ENCODE results near the gene TAS1R1.
"Not testable (repeated sequence)": the region's sequence is repeated elsewhere in the genome, so short reads cannot be mapped to it uniquely, and the experiment has no call there.

TAS1R1 gene

DNA sequence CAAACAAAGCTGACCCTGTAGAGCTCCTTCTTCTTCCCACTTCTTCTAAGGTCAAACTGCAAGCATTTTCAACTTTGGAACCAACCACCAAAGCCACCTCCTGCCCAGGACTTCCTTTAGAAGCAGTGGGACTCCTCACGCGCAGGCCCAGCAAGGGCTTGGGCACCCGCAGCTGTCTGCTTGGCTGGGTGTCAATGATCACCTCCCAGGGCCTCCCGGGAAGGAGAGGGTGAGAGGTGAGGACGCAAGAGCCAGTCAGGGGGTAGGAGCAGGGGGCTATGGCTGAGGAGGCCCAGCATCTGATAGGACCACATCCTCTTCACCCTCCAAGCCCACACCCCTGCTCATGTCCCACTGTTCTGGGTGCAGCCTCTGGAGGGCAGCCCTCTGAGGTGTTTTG lies 37.3 kb downstream of the TAS1R1 start:
- no peak for DNase-seq

DNA sequence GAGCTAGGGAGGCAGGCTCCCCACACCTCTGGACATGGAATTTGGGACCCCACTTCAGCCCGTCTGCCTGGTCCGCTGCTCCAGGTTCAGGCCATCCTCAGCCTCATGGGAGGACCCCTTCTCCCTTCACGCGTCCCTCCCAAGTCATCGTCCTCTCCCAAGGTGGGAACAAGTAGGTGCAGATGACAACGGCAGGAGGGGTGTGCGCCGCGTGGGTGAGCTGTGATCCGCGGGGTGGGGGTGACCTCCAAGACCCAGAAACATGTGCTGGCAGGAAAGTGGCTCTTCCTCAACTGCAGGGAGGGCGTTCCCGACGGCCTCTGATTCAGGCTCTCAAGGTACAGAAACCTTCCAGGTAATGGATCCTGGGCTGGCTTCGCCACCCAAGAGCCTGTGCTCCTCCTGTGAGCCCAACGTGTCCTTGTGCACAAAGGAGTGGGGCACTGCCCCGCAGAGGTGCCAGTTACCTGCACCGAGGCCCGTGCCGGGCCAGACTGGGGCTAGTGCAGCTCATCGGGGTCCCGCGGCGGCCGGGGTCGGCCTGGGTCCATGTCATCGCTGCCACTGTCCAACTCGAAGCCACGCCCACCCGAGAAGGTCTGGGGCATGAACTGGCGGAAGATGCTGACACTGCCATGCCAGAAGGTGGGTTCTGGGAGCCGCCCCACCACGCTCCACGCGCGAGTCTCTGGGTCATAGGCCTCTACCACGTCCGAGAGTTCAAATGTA lies 37.9 kb downstream of the TAS1R1 start:
- DNase-seq: no peak

DNA sequence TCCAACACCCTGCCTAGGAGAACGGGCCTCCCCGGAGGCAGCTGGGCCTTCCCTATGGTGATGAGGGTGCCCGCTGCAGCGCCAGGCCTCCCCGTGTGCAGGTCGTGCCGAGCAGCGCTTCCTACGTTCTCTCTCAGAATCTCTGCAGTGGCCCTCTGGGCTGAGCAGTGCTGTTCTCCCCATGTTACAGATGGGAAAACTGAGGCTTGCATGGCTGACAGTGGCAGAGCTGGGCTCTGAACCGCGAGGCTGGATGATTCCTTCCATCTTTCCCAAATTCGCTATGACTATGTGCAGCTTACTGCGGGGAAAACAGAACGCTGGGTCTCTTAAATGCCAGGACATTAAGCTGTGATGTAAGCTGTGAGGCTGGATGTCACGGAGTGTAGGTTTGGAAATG lies 38.7 kb downstream of the TAS1R1 start:
- DNase-seq: no peak

DNA sequence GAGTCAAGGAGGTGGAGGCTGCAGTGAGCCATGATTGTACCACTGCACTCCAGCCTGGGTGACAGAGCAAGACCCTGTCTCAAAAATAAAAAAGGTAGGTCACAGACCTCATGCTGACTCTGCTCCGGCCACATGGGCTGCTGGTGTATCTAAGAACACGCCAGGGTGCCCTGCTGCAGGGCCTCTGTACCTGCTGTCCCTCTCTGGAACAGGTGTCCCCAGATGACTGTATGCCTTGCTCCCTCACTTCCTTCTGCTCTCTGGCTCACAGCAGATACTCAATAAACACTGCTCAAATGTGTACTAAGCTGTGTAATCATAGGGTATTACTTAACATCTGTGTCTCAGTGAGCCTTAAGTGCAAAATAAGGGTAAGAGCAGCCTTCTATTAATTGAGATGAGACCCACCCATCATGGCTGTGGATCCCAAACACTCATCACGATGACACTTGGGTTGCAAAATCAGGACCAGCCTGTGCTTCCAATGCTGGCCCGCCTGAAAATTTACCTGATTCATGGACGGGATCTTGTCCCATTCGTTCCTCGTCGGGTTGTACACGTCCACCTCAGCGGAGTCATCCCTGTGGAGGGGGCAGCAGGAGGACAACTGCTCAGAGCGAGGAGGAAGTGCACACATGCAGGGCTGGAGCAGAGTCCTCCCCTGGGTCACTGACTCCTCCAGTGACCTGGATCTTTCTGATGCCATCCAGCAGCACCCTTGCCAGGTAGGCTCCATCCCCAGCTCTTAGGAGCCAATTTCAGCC lies 40.1 kb downstream of the TAS1R1 start:
- no peak for DNase-seq

DNA sequence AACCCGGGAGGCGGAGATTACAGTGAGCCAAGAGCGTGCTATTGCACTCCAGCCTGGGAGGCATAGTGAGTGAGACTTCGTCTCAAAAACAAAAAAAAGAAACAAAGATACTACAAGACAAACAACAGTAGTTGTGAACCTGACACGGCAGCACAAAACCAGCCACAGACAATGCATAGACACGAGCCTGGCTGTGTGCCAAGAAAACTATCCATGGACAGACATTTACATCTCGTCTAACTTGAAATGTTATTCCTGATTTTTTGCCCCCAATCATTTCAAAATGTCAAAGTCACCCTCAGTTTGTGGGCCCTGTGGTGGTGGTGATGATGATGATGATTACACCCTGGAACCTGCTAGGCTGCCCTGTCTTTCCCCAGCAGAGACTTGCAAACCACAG lies 41.2 kb downstream of the TAS1R1 start:
- DNase-seq: no peak

DNA sequence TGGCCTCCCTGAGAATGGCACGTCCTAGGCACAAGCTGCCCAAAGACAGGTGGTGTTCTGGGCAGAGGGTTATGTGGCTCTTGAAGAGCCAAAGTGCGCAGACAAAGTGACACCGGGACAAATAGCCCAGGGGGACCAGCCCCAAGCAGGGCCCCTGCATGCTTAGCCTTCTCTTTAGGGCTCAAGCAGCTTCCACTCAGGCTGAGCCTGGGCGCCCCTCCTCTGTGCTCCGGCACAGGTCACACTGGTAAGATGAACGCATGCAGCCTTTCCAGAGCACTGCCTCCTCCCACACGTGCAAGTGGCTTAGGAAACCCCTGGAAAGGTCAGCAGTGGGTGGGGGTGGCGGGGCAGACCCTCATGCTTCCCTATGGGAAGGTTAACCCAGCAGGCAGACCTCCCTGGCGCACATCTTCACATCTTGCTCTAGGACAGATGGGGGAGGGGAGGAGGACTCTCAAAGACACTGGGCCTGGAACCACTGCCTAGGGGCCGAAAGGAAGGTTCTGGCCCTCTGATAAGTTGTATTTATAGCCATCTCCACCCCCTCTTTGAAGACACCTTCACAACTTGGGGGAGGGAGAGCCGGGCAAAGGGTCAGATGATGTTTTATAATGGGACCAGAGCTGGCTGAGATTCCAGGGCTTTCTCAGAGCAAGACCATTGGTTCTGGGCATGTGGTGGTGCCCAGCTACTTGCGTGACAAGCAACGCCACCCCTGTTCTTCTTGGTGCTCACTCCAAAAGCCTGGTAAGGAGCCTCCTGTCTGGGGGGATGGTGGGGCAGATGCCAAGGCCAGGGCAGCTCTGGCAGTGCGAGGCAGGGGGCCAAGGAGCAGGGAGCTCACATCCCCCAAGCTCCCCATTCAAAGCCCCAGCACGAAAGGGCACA lies 42.0 kb downstream of the TAS1R1 start:
- no peak for DNase-seq

DNA sequence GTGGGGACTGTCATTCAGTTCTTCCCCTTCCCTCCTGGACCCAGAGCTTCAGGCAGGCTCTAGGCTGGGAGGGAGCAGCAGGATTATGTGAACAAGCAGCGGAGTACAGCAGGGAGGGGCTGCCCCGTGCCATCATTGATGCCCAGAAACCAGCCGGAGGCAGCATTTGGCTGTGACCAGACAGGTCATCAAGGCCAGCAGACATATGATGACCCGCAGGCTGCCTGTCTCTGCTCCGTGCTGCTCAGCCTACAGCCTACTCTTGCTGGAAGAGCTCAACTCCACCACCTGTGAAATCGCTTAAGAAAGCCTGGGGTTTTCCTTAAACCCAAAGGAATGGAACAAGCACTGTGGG lies 42.6 kb downstream of the TAS1R1 start:
- no peak for DNase-seq

DNA sequence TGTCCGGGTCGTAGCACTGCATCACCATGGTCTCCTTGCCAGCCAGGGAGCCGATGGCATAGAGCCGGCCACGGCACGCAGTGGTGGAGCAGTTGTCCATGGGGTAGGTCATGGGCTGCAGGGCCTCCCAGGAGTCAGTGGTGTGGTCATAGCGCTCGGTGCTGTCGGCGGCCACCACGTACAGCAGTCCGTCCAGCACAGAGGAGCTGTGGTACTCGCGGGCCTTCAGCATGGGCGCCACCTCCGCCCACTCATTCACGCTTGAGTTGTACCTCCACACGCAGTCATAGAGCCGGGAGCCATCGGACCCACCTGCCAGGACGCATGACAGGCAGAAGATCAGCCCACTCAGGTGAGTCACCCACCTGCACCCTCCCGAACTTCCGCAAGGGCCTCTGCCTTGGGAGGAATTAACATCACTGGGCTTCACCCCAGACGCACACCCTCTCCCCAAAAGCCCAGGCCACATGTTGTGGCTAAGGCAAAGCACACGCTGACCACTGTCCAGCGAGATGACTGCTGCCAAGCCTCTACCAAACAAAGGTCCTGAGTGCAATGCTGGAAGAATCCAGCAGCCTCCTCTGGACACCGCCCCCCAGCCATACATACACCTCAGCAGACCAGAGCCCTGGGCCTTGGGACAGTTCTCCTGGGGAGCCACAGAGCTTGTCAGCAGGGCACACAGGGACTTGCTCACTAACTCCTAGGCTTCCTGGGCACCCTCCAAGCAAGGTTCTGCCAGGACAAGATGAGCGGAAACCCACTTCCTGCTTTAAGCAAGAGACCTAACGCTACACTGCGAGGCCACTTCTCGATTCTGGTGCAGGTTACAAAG lies 44.3 kb downstream of the TAS1R1 start:
- DNase-seq: no peak

DNA sequence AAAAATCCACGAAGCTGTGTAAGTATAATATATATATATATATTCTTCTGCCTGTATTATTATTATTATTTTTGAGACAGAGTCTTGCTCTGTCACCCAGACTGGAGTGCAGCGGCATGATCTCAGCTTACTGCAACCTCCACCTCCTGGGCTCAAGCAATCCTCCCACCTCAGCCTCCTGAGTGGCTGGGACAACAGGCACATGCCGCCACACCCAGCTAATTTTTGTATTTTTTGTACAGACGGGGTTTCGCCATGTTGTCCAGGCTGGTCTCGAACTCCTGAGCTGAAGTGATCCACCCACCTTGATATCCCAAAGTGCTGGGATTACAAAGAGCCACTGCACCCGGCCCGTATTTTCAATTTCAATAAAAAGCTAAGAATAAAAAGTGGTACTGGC lies 44.9 kb downstream of the TAS1R1 start:
- DNase-seq: not testable (repeated sequence)

DNA sequence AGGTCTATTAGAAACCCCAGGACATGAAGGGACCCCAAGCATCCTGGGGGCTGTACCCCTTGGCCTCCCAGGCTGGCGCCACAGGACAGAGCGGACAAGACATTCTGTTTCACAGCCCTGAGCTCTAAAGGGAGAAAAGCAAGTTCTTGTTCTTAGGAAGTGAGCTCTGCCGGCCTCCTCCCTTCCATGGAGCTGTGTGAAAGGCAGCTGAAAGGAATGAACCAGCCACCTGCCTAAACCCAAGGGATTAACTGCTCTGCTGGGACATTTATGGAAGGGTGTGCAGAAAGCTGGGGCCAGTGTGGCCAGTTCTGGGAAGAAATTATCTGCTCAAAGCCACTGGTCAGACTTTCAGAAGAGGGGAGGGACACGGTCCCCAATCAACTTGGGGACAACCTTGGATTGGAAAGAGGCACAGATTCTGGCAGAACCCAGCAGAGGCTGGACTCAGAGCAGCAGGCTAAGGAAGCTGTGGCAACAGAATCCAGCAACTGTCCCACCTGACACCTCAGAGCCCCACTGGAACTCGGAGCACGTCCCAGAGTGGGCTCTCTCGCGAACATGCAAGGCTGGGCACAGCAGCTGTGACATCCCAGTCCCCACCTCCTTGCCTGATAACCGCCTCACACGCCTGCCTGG lies 45.4 kb downstream of the TAS1R1 start:
- no peak for DNase-seq

DNA sequence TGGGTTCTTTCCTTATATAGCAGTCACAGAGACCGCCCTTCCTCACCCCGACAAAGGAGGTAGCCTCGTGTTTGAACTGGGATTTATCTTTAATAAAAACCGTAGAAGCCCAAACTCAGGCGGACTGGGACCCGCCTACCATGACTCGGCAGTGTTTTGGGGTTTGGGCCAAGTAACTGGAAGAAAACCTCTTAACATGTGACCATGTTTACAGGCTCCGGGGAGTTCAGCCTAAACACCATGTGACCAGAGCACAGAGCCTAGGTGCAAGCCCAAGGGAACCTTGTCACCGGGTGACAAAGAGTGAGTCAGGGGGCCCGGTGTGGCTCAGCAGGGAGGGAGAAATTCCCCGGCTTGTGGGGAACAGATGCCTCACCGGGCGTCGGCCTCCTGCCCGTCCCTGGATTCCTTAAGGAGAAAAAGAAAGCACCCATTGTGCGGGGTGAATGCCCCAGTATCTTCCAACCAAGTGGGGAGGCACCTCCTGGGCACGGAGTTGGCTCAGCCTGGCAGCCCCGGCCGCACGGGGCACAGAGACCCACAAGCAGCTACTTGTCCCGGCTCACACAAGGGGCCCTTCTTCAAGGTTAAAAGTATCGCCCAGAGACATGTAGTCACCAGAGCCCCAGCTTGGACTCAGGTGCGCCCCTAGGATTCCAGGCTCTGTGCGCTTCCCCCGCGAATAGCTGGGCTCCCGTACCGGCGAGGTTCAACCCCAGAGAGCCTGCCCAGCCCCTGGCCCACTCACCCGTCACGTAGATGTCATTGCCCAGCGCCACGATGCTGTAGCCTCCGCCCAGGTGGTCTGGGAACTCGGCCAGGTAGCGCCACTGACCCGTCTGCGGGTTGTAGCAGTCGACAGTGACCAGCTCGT lies 46.2 kb downstream of the TAS1R1 start:
- peak; percentile 71 for DNase-seq

DNA sequence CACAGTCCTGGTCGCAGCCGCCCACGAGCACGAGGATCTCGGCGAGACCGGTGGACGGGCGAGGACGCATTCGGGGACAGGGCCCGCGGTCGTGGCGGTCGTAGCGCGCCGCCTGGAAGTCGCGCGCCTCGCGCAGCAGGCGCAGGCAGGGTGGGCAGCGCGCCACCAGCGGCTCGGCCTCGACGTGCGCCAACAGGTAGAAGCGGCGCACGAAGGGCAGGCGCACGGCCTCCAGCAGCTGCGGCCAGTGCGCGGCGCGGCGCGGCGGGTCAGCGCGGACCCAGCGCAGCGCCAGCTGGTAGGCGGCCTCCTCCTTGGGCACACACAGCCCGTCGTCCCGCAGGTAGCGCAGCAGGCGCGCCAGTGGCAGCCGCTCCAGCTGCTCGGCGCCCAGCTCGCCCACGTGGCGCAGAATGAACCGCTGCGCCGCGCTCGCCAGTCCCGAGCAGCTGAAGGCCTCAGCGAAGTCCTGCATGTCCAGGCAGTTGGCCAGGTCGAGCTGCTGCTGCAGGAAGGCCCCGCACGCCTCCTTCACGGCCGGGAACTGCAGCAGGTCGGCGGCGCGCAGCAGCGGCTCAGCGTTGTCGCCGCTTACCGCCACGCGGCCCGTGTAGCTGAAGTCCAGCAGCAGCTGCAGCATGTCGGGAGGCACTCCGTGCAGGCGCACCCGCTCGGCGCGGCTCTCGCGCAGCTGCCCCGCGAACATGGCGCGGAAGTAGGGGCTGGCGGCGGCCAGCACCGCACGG lies 47.0 kb downstream of the TAS1R1 start:
- DNase-seq: no peak

DNA sequence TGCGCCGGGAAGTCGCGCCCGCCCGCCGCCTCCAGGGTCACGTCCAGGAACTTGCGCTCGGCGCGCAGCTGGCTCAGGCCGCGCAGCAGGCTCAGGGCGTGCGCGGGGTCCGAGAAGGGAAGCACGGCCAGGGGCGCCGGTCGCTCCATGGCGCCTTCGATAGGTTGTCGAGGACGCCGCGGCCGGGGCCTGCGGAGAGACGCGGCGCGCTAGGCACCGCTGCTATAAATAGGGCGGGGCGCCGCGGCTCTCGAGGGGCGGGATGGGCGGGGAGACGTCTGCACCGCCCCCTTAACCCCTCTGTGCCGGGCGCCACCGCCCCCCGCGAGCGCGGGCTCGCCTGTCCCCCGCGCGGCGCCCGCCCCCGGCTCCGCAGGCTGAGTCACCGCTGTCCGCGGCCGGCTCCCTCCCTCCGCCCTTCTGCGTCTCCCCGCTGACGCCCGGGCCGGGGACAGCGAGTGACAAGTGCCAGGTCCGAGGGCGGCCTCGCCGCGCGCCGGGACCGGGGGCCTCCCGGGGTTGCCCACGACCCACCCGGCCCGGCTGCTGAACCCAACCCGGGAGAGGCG lies 47.6 kb downstream of the TAS1R1 start, which contains the start of gene KLHL21:
Gene KLHL21, minus strand, starts transcription at position 201 of the 569 bp plus-strand sequence. Its CDS starts 52 bp downstream, at position 149.
- peak; percentile 76 for DNase-seq

DNA sequence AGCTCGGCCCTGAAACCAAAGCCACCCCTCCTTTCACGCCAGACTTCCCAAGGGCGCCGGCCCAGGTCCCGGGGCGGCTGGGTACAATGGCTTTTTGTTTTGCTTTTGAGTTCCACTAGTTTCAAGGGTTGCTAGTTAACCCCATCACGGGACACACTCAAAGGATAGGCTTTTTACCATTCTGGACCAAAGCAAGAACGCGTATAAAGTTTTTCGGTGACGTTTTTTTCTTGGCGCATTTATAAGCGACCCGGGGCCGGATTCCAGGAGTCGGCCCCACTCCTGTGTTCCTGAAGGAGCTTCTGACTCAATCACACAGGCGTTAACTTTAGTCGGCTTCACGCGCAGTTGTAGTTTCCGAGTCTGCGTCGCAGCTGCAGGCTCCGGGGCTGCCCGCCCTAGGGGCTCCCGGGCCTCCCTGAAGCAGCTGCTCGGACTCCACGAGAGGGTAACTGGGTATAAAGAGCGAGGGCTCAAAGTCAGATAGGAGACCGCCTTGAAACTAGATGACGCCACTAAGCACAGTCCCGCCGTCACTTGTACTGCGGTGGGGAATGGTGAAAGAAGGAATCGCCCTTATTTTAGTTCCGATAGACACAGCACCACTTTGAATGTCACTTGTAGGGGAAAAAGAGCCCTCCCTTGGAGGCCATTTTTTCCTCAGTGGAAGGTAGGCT lies 48.3 kb downstream of the TAS1R1 start:
- no peak for DNase-seq

DNA sequence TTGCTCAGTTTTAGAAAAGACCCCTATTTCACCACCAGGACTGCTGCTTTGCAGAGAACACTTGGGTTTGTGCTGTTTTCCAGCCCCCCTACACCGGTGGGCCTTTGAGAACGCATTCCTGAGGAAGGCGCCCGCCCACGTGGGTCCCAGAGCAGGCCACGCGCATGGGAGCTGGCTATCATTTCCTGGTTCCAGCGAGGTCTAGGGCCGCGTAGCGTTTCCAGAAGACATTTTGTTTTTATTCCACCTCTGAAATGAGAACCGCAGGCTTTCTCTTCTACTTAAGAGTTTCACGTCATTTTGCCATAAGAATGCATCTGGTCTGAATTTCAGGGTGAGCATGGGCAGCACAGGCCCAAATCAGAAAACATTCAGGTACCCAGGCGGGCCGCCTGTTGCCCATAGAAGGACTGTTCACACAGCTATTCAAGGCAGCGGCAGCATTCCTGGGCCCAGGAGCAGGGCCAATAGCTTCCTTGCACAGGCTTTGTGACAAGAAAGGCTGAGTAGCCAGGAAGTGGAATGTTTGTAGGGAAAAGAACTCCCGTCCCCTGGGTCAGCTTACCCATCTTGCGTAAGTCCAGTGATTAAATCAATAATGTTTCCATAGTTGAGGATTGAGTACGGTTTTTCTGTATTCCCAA lies 48.9 kb downstream of the TAS1R1 start:
- DNase-seq: no peak

DNA sequence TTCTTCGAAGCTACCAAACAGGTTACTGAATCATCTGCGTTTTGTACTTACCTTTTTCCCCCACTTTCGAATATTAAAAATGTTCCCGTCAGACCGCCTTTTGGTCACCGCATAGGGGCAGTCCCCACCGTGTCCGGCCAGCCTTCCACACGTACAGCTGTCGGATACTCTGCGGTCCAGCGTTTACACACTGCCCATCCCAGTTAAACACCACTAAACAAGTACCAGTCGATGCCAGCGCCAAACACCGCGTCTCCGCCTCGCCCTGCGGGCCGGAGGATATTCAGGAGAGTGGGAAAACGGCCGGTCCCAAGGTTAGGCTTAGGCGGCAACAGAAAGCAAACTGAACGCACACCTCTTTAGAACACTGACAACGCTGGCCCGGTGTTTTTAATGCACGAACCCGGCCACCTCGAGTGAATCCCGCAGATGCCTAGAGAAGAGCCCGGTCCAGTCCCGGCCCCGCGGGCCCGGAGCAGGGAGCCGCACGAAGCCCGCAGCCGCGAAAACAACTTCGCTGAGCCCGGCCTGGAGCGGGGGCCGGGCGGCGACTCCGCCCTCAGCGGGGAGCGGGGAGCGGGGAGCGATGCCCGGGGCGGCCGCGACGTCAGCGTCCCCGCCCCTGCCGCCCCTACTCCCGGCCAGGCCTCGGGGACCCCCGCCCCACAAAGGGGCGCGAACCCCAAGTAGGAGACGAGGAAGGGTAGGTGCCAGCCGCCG lies 57.7 kb downstream of the TAS1R1 start:
- DNase-seq: no peak

DNA sequence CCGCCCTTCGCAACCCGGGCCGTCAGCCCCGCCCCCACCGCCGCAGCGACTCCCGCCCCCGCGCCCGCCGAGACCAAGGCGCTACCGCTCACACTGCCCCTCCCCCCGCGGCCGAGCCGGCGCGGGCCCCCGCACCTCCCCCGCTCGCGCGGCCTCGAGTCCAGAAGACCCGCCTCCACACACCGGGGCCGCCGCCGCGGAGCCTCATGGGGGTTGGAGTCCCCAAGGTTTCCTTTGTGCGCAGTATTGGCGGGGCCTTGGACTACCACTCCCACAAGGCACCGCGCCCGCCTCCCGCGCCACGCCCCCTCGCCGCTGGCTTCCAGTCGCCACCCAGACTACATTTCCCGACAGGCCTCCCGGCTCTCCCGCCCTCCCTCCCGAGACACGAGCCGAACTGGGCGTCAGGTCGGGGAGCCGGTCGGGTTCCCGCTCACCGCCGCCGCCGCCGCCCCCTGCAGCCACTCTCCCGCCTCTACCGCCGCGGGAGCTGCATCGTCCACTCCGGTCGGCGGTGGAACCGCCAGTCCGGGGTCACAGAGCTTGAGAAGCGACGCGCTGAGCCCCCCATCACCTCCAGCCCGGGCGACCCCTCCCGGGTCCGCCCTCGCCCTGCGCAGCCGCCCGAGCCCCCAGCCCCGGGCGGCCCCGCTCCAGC lies 58.4 kb downstream of the TAS1R1 start, which contains the start of gene PHF13:
Gene PHF13, plus strand, starts transcription at position 371 of the 658 bp plus-strand sequence. CDS start 336 bp downstream, outside the sequence.
- DNase-seq: peak; percentile 98

Data from GOT3 (cell line).